Esophagus squamous epithelium (tissue), 5 donors: ENCODE data around the gene CD99. TPM values are rescaled to one million over a fixed set of nuclear protein-coding genes. Genes with fewer than 3 reads are reported as not detected.

ENCODE experiments used
- DNase-seq: peaks from one replicate; lab custom pipeline; 2025; lab: John Stamatoyannopoulos, UW
- H3K27ac ChIP-seq, 4 donors: fragments of 200-600 bp; sonication (generic); one replicate each; pipeline ENCODE4 v1.5.1; 2016 to 2019; ENCODE audit warnings: mild to moderate bottlenecking in 1 of 4
- H3K27me3 ChIP-seq, 4 donors: fragments of 200-600 bp; sonication (generic); 1 replicate in 3 of 4; 2 replicates in 1 of 4; pipeline versions ENCODE4 v1.5.1 to v1.6.0; 2017 to 2021; ENCODE audit warnings: antibody characterized with exemption in 1 of 4
- H3K36me3 ChIP-seq, 3 donors: fragments of 200-600 bp; sonication (generic); one replicate each; pipeline ENCODE4 v1.5.1; 2016 to 2019
- H3K4me1 ChIP-seq, 3 donors: fragments of 200-600 bp; sonication (generic); one replicate each; pipeline ENCODE4 v1.5.1; 2017 to 2019
- H3K4me3 ChIP-seq, 4 donors: fragments of 200-600 bp; sonication (generic); 1 replicate in 3 of 4; 2 replicates in 1 of 4; pipeline ENCODE4 v1.5.1; 2016 to 2019; ENCODE audit warnings: mild to moderate bottlenecking in 2 of 4, moderate library complexity in 1 of 4
- H3K9me3 ChIP-seq, 3 donors: fragments of 200-600 bp; sonication (generic); one replicate each; pipeline ENCODE4 v1.5.1; 2016 to 2019
- POLR2A ChIP-seq, 4 donors: fragments of 450-650 bp; IDR thresholded peaks; one replicate each; pipeline ENCODE4 v1.6.1; 2017; ENCODE audit warnings: antibody characterized with exemption in 4 of 4, mild to moderate bottlenecking in 4 of 4, moderate library complexity in 3 of 4
- WGBS, 2 donors: methylation state at CpG; one replicate each; pipeline ENCODE4 v1.1.5; 2018; 5-methylcytosine and 5-hydroxymethylcytosine counted together
- intact Hi-C: fragments of 100-400 bp; cut with DNase I; formaldehyde crosslinking; loops from one replicate; pipeline ENCODE4 v1.15.0; 2022
- total RNA-seq, 4 donors: library from RNA; depleted of rRNA; stranded (reverse); fragments of >200 nt; gene quantifications; one replicate each; pipeline ENCODE4 v1.1.0, GENCODE V29; 2016
- TF ChIP-seq, protein P1 (sequence below), 6 experiments: fragments of 450-650 bp in 4 of 6; fragments of 200-600 bp in 2 of 6; sonication (generic) in 2 of 6; IDR thresholded peaks; one replicate each; pipeline ENCODE4 v1.5.1; 2016 to 2019; ENCODE audit warnings: antibody characterized with exemption in 6 of 6, mild to moderate bottlenecking in 4 of 6, moderate library complexity in 4 of 6
- donor health status: DM: yes; HTN: yes; CAD: no.

The CD99 gene
- total RNA-seq, 4 donors from 2014 or later = 79.9 to 251 (median 162) TPM

DNA sequence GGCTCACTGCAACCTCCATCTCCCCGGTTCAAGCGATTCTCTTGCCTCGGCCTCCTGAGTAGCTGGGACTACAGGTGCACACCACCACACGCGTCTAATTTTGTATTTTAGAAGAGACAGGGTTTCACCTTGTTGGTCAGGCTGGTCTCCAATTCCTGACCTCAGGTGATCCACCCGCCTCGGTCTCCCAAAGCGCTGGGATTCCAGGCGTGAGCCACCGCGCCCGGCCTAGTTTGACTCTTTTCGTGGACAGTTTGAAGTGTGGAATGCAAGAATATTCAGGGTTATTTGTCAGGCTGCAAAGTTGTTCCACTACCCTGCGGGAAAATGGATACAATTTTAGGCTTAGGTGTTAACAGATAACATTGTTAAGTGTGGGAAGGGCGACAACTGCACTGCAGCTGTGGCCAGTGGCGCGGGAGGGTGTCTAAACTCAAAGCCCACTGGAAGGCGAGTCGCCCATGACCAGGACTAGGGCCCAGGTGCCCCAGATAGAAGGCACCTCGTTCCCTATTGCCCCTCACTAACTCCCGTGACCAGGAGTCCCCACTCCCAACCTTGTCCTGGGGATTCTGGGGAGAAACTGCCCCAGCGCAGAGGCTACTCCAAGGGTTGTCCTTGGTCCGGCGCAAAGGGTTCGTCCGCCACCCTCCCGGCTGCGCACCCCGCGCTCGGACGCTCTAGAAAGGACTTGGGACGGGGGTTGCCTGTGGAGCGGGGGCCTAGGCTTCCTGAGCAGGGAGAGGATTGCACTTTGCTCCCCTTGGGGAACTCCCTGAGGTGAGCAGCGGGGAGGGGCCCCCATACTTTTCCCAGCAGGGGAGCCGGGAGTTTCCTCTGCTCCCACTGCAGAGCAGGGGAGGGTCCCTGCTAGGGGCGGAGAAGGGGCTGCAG, 1.1 kb upstream of the CD99 start:
- no peak for TF ChIP-seq POLR2A (IDR thresholded peaks at IDR 0.05)
- TF ChIP-seq, protein P1, sequence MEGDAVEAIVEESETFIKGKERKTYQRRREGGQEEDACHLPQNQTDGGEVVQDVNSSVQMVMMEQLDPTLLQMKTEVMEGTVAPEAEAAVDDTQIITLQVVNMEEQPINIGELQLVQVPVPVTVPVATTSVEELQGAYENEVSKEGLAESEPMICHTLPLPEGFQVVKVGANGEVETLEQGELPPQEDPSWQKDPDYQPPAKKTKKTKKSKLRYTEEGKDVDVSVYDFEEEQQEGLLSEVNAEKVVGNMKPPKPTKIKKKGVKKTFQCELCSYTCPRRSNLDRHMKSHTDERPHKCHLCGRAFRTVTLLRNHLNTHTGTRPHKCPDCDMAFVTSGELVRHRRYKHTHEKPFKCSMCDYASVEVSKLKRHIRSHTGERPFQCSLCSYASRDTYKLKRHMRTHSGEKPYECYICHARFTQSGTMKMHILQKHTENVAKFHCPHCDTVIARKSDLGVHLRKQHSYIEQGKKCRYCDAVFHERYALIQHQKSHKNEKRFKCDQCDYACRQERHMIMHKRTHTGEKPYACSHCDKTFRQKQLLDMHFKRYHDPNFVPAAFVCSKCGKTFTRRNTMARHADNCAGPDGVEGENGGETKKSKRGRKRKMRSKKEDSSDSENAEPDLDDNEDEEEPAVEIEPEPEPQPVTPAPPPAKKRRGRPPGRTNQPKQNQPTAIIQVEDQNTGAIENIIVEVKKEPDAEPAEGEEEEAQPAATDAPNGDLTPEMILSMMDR (IDR thresholded peaks at IDR 0.05) = no peak
- Histone ChIP-seq H3K4me1 (peaks cover 27 to 41% (median 30%) of the 10 kb centered on the region in 3 donors), H3K36me3 (peaks cover 0 to 10% (median 0%) of the 10 kb centered on the region in 3 donors), H3K9me3 (no peaks in the 10 kb centered on the region), H3K27me3 (no peaks in the 10 kb centered on the region), H3K27ac (peak overlapping the region; percentile 69 to 97 (median 91)), H3K4me3 (peak overlapping the region; percentile 83 to 98 (median 92))
- 76 to 89% methylated on average over 9 to 17 of the region's 37 CpGs for WGBS, 2 donors
- no peak for DNase-seq
- intact Hi-C loops = no loop called here

- Histone ChIP-seq H3K36me3 (peaks cover 0 to 10% (median 0%) of the 10 kb centered on the region in 3 donors), H3K27ac (peak overlapping the region; percentile 88 to 97 (median 92)), H3K27me3 (no peaks in the 10 kb centered on the region), H3K4me1 (peaks cover 39 to 58% (median 47%) of the 10 kb centered on the region in 3 donors), H3K9me3 (no peaks in the 10 kb centered on the region), H3K4me3 (peak overlapping the region; percentile 83 to 98 (median 92))
- WGBS, 2 donors = 0 to 2% methylated on average over 25 to 30 of the region's 42 CpGs
- no peak for TF ChIP-seq POLR2A (IDR thresholded peaks at IDR 0.05)
- TF ChIP-seq, protein P1 (IDR thresholded peaks at IDR 0.05) = no peak
- no peak for DNase-seq
- intact Hi-C loops = no loop called here
Measured at GRCh38 chrX:2691543-2692220, 587 bp downstream of the CD99 start.

DNA sequence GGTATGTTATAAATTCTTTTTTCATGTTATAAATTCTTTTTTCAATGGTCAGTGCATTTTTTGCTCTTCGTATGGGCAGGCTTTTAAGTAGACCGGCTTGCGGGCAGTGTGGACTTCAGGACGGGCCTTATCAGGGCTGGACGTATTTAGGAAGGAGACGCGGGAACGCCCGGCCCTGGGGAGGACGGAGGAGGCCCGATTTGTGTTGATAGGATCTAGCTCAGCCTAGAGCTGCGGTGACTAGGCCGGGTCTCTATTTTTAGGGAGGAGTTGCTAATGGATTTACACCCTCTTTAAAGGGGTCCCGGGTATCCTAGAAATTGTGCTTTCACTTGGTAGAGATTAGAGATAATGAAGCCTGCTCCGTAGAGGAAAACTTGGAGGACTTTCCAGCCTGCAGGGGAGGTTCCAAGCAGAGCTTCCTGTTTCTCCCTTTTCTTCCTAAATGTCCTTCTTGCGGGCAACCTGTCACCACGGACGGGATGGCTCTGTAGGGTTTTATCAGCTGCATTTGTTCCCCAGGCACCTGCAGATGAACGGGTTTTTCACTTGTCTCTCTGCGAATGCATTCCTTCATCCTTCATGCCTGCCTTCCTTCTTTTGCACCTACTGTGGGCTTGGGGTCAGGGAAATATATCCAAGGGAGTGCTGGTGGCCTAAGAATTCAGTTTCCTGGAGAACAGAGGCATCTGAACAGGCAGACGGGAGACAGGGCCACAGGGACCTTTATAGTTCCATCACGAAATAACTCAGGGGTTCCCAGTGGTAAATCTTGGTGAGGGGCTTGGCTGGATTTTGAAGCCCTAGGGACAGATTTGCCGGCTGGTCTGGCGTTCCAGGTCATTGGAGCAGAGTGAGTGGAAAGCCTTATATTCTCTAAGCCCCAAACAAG, 1.4 kb downstream of the CD99 start:
- no peaks in the 10 kb centered on the region for H3K9me3 ChIP-seq
- peaks cover 45 to 66% (median 55%) of the 10 kb centered on the region in 3 donors for H3K4me1 ChIP-seq
- H3K4me3 ChIP-seq = peak overlapping the region; percentile 83 to 98 (median 92)
- WGBS, 2 donors = 7 to 18% methylated on average over 16 to 24 of the region's 24 CpGs
- H3K36me3 ChIP-seq = peaks cover 0 to 10% (median 0%) of the 10 kb centered on the region in 3 donors
- DNase-seq = no peak
- intact Hi-C loops = no loop called here
- peak overlapping the region; percentile 88 to 97 (median 92) for H3K27ac ChIP-seq
- no peaks in the 10 kb centered on the region for H3K27me3 ChIP-seq
- TF ChIP-seq, protein P1 (IDR thresholded peaks at IDR 0.05) = no peak
- no peak for TF ChIP-seq POLR2A (IDR thresholded peaks at IDR 0.05)

- no peak for DNase-seq
- H3K27me3 ChIP-seq = no peaks in the 10 kb centered on the region
- intact Hi-C loops = no loop called here
- H3K36me3 ChIP-seq = peaks cover 0 to 10% (median 0%) of the 10 kb centered on the region in 3 donors
- 53 to 68% methylated on average over 14 to 15 of the region's 15 CpGs for WGBS, 2 donors
- peak overlapping the region in 3 of 4 donors; percentile 83 to 98 (median 88) for H3K4me3 ChIP-seq
- no peaks in the 10 kb centered on the region for H3K9me3 ChIP-seq
- H3K27ac ChIP-seq = peak overlapping the region; percentile 42 to 97 (median 92)
- TF ChIP-seq, protein P1 (IDR thresholded peaks at IDR 0.05) = no peak
- no peak for TF ChIP-seq POLR2A (IDR thresholded peaks at IDR 0.05)
- H3K4me1 ChIP-seq = peaks cover 53 to 74% (median 64%) of the 10 kb centered on the region in 3 donors
Measured at GRCh38 chrX:2693113-2694002, 2.3 kb downstream of the CD99 start.
